ENCODE measurements around the gene BANF1. TPM values are rescaled to one million over a fixed set of nuclear protein-coding genes. Genes with fewer than 3 reads are reported as not detected.

Gene BANF1
- total RNA-seq (2014; rRNA removed; shearing (Covaris generic)), result 99.1 and 153 TPM in 2 replicates
- polyA plus RNA-seq (2015; cell fraction: cytosol; rRNA removed), result 289 and 346 TPM in 2 replicates
- polyA plus RNA-seq (2015; cell fraction: nucleus; rRNA removed), result 146 and 147 TPM in 2 replicates

- peak; percentile 98 for DNase-seq (ENCODE audit: low read depth)
These were observed at the start of gene BANF1, which contains the start of gene EIF1AD for GRCh38 chr11:66001942-66002647. BANF1 (plus strand) TSS chr11:66002503; CDS start chr11:66003251, 748 bp downstream. EIF1AD (minus strand) TSS chr11:66002157; CDS start chr11:66000389, 1,768 bp downstream.

GRCh38 chr11:65953471-65953870 lies 48.8 kb upstream of the BANF1 start:
- no peak for DNase-seq (ENCODE audit: low read depth)

- DNase-seq (ENCODE audit: low read depth), result no peak
These were observed 47.5 kb upstream of the BANF1 start for GRCh38 chr11:65954771-65955170.

- no peak for DNase-seq (ENCODE audit: low read depth)
These were observed 44.0 kb upstream of the BANF1 start for GRCh38 chr11:65958291-65958690.

- DNase-seq (ENCODE audit: low read depth), result no peak
These were observed 43.4 kb upstream of the BANF1 start for GRCh38 chr11:65958774-65959420.

- DNase-seq (ENCODE audit: low read depth), result no peak
These were observed 41.5 kb upstream of the BANF1 start for GRCh38 chr11:65960824-65961266.

- peak; percentile 97 for DNase-seq (ENCODE audit: low read depth)
These were observed 40.8 kb upstream of the BANF1 start, which contains the start of gene SART1 for GRCh38 chr11:65961267-65962140. SART1 (plus strand) TSS chr11:65961734; CDS start chr11:65961781, 47 bp downstream.

GRCh38 chr11:65962141-65962564 lies 40.1 kb upstream of the BANF1 start:
- DNase-seq (ENCODE audit: low read depth), result no peak

GRCh38 chr11:65964906-65965305 lies 37.4 kb upstream of the BANF1 start:
- no peak for DNase-seq (ENCODE audit: low read depth)

GRCh38 chr11:65965986-65966762 lies 36.1 kb upstream of the BANF1 start:
- DNase-seq (ENCODE audit: low read depth), result no peak

- DNase-seq (ENCODE audit: low read depth), result no peak
These were observed 34.9 kb upstream of the BANF1 start for GRCh38 chr11:65967329-65967934.

- DNase-seq (ENCODE audit: low read depth), result no peak
These were observed 33.5 kb upstream of the BANF1 start for GRCh38 chr11:65968600-65969482.

GRCh38 chr11:65972116-65972515 lies 30.2 kb upstream of the BANF1 start:
- no peak for DNase-seq (ENCODE audit: low read depth)

GRCh38 chr11:65973439-65974110 lies 28.7 kb upstream of the BANF1 start:
- peak; percentile 56 for DNase-seq (ENCODE audit: low read depth)

- DNase-seq (ENCODE audit: low read depth), result no peak
These were observed 26.5 kb upstream of the BANF1 start for GRCh38 chr11:65975771-65976170.

- DNase-seq (ENCODE audit: low read depth), result no peak
These were observed 25.8 kb upstream of the BANF1 start for GRCh38 chr11:65976216-65977176.
